GM08714 (cell line): ENCODE results near the gene CIART.
"Not testable (repeated sequence)": the region's sequence is repeated elsewhere in the genome, so short reads cannot be mapped to it uniquely, and the experiment has no call there.

Source experiments
- H3K4me3 ChIP-seq: fragments of 200-500 bp; sonication (Bioruptor generic); 2 replicates; pipeline ENCODE4 v1.5.1; 2014; ENCODE audit warnings: mild to moderate bottlenecking, low read length, inconsistent platforms
- ZNF274 ChIP-seq: IDR thresholded peaks from 2 replicates; pipeline ENCODE4 v1.6.1; 2012; ENCODE audit warnings: mild to moderate bottlenecking, low read depth, low read length

Gene CIART

GRCh38 chr1:150271291-150271959, 10.9 kb upstream of the CIART start:
- no peak overlapping the region for H3K4me3 ChIP-seq
- TF ChIP-seq ZNF274, result no peak

- no peak overlapping the region; the same call in 1 of the 2 replicates for H3K4me3 ChIP-seq
- no peak for TF ChIP-seq ZNF274
These were observed 9.0 kb upstream of the CIART start for GRCh38 chr1:150273311-150273710.

GRCh38 chr1:150280138-150280707, 2.1 kb upstream of the CIART start:
- TF ChIP-seq ZNF274, result no peak
- H3K4me3 ChIP-seq, result no peak overlapping the region

GRCh38 chr1:150281221-150281757, 1.1 kb upstream of the CIART start:
- H3K4me3 ChIP-seq, result peak overlapping the region; percentile 41; the same call in 1 of the 2 replicates
- TF ChIP-seq ZNF274, result no peak

GRCh38 chr1:150282558-150282958, 204 bp downstream of the CIART start:
- H3K4me3 ChIP-seq, result no peak overlapping the region; the same call in 1 of the 2 replicates
- no peak for TF ChIP-seq ZNF274

- no peak for TF ChIP-seq ZNF274
- H3K4me3 ChIP-seq, result no peak overlapping the region
These were observed 906 bp downstream of the CIART start for GRCh38 chr1:150283260-150283659.

GRCh38 chr1:150288382-150288781, 6.0 kb downstream of the CIART start:
- no peak for TF ChIP-seq ZNF274
- no peak overlapping the region for H3K4me3 ChIP-seq

- no peak overlapping the region for H3K4me3 ChIP-seq
- no peak for TF ChIP-seq ZNF274
These were observed 6.5 kb downstream of the CIART start for GRCh38 chr1:150288822-150289221.

GRCh38 chr1:150293433-150294253, 11.3 kb downstream of the CIART start, which contains the start of gene MRPS21:
Gene MRPS21, plus strand, starts transcription at chr1:150293861. Its CDS starts 506 bp downstream, at chr1:150294367.
- no peak for TF ChIP-seq ZNF274
- peak within 1 kb of the TSS; percentile 90 for H3K4me3 ChIP-seq

- TF ChIP-seq ZNF274, result no peak
- H3K4me3 ChIP-seq, result no peak overlapping the region
These were observed 13.1 kb downstream of the CIART start for GRCh38 chr1:150295476-150295875.

- no peak for TF ChIP-seq ZNF274
- H3K4me3 ChIP-seq, result no peak overlapping the region
These were observed 17.4 kb downstream of the CIART start for GRCh38 chr1:150299716-150300115.

- no peak overlapping the region for H3K4me3 ChIP-seq
- TF ChIP-seq ZNF274, result no peak
These were observed 20.0 kb downstream of the CIART start for GRCh38 chr1:150302338-150302737.

GRCh38 chr1:150302902-150303301, 20.5 kb downstream of the CIART start:
- H3K4me3 ChIP-seq, result no peak overlapping the region
- no peak for TF ChIP-seq ZNF274

- not testable (repeated sequence) for H3K4me3 ChIP-seq
These were observed 26.2 kb downstream of the CIART start for GRCh38 chr1:150308585-150308984.
